SK-N-SH (cell line): ENCODE results near the gene TMEM134.

Experiments
- ELF1 ChIP-seq: IDR thresholded peaks from 2 replicates; pipeline ENCODE4 v1.4.0; 2012
- GATA2 ChIP-seq: sonication (generic); formaldehyde crosslinking; IDR thresholded peaks from 2 replicates; pipeline ENCODE4 v1.5.0; 2020; ENCODE audit warnings: mild to moderate bottlenecking, missing genetic modification reagents
- REST ChIP-seq: IDR thresholded peaks from 2 replicates; pipeline ENCODE4 v1.6.1; 2012; ENCODE audit warnings: mild to moderate bottlenecking, low read depth, low read length, moderate library complexity
- RXRA ChIP-seq: IDR thresholded peaks from 2 replicates; pipeline ENCODE4 v1.4.0; 2012; ENCODE audit warnings: low read depth, mild to moderate bottlenecking, borderline replicate concordance
- SMC3 ChIP-seq: IDR thresholded peaks from 2 replicates; pipeline ENCODE4 v1.6.1; 2012; ENCODE audit warnings: low read depth, low read length, improper control_type of control experiment
- TEAD4 ChIP-seq: IDR thresholded peaks from 2 replicates; pipeline ENCODE4 v1.4.0; 2012; ENCODE audit warnings: mild to moderate bottlenecking, borderline replicate concordance; ENCODE audit not compliant: insufficient read depth
- TF ChIP-seq, protein P1 (sequence below): fragments of 200-600 bp; sonication (generic); IDR thresholded peaks from 2 replicates; pipeline ENCODE4 v1.6.1; 2017; ENCODE audit warnings: antibody characterized with exemption, mild to moderate bottlenecking, moderate library complexity

GRCh38 chr11:67416416-67417335 lies 52.4 kb downstream of the TMEM134 start:
- TF ChIP-seq, protein P1, sequence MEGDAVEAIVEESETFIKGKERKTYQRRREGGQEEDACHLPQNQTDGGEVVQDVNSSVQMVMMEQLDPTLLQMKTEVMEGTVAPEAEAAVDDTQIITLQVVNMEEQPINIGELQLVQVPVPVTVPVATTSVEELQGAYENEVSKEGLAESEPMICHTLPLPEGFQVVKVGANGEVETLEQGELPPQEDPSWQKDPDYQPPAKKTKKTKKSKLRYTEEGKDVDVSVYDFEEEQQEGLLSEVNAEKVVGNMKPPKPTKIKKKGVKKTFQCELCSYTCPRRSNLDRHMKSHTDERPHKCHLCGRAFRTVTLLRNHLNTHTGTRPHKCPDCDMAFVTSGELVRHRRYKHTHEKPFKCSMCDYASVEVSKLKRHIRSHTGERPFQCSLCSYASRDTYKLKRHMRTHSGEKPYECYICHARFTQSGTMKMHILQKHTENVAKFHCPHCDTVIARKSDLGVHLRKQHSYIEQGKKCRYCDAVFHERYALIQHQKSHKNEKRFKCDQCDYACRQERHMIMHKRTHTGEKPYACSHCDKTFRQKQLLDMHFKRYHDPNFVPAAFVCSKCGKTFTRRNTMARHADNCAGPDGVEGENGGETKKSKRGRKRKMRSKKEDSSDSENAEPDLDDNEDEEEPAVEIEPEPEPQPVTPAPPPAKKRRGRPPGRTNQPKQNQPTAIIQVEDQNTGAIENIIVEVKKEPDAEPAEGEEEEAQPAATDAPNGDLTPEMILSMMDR: no peak
- no peak for TF ChIP-seq TEAD4
- TF ChIP-seq RXRA: no peak
- no peak for TF ChIP-seq GATA2 (CRISPR knock-in tag)
- TF ChIP-seq ELF1: no peak
- TF ChIP-seq SMC3: no peak
- TF ChIP-seq REST: no peak
